HPDE6-E6E7 (cell line): Measurements from ENCODE around the gene SENP6.
"Not testable (repeated sequence)": the region's sequence is repeated elsewhere in the genome, so short reads cannot be mapped to it uniquely, and the experiment has no call there.

Experiments
- DNase-seq: peaks from one replicate; pipeline ENCODE4 v3.0.0; 2011; ENCODE audit warnings: missing footprints; ENCODE audit errors: extremely low spot score

SENP6 gene, protein sequence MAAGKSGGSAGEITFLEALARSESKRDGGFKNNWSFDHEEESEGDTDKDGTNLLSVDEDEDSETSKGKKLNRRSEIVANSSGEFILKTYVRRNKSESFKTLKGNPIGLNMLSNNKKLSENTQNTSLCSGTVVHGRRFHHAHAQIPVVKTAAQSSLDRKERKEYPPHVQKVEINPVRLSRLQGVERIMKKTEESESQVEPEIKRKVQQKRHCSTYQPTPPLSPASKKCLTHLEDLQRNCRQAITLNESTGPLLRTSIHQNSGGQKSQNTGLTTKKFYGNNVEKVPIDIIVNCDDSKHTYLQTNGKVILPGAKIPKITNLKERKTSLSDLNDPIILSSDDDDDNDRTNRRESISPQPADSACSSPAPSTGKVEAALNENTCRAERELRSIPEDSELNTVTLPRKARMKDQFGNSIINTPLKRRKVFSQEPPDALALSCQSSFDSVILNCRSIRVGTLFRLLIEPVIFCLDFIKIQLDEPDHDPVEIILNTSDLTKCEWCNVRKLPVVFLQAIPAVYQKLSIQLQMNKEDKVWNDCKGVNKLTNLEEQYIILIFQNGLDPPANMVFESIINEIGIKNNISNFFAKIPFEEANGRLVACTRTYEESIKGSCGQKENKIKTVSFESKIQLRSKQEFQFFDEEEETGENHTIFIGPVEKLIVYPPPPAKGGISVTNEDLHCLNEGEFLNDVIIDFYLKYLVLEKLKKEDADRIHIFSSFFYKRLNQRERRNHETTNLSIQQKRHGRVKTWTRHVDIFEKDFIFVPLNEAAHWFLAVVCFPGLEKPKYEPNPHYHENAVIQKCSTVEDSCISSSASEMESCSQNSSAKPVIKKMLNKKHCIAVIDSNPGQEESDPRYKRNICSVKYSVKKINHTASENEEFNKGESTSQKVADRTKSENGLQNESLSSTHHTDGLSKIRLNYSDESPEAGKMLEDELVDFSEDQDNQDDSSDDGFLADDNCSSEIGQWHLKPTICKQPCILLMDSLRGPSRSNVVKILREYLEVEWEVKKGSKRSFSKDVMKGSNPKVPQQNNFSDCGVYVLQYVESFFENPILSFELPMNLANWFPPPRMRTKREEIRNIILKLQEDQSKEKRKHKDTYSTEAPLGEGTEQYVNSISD

DNA sequence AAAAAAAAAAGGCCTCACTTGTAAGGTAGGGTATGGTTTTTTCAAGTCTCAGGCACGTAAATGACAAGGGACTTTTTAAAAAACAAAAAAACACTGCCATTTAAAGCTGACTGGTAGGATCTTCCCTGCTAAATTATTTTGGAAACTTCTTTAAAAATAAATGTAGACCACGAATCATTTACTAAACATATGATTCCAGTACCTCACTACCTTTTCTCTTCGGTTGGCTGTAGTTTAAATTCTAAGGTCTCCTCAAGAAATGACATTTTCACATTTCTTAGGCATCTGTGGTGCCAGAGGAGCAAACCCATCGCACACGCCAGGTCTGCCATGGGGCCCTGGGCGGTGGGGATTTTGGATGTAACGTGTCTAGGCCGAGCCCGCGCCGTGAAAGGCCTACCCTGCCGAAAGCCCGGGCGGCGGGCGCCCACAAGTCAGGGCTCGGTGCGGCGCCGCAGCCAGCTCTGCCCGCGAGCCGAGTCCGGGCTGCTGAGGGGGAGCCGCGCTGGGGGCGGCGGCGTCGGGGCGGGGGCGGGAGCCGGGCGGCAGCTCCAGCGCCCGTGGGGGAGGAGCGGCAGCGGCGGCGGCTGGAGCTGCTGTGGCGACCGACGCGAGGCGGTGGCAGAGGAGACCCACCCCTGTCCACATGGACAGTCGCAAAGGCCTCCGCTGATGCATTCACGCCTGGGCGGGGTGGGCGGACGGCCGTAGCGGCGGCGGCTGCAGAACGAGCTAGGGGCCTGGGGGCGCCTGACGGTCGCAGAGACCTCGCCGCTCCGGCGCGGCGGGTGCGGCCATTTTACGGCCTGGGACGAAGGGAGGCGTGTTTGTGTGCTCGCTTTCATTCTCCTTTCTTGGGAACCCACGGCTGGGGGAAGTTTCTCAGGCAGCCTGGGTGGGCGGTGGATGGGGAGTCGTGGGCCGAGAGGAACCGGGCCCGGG, at the start of gene SENP6:
TSS of gene SENP6 (plus strand) at position 577 of the 942 bp plus-strand sequence. CDS start 645 bp downstream, outside the sequence.
- DNase-seq, result peak; percentile 43

DNA sequence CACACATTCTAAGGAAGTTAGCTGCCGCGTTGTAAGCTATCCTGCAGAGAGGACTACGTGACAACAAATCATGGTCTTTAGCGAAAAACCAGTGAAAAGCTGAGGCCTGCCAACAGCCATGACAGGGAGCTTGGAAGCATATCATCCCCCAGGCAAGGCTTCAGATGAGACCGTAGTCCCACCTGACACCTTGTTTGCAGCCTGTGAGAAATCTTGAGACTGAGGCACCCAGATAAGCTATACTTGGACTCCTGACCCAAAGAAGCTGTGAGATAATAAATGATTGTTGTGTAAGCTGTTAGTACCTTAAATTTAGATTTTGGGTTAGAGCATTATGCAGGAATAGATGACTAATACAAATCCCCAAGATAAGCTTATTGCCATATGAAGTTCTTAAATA, 45.4 kb upstream of the SENP6 start:
- no peak for DNase-seq

DNA sequence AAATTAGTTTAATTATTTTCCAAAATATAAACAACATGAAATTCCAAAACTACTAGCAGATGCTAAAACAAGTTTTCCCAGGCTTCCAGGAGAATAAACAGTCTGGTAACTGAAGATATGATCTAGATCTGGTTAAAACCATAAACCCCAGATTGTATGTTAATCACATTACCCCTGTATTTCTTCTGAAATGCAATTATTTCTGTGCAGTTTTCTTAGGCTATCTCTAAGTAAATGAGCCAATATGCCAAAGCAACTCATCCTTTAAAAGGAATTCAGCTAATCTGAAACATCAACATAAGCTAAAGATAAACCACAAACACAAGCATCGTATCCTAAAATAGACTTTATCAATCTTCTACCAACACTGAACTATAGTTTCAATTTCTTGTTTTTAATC, 44.6 kb upstream of the SENP6 start:
- no peak for DNase-seq

DNA sequence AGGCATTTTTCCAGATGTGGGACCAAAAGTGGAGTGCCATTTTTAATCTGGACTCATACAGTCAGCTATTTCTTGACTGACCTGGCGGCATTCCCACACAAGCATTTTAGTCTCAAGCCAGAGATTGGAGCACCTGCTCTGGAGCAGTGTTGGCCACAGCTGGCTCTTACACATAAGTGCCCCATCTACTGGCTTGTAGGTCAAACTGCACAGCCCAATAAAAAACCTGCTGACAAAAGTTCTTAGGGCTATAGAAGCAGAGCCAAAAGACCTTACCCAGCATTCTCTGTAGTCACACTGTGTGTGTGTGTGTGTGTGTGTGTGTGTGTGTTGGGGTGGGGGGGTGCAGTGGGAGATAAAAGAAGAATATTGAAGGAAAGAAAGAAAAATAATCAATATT, 38.6 kb upstream of the SENP6 start:
- no peak for DNase-seq

DNA sequence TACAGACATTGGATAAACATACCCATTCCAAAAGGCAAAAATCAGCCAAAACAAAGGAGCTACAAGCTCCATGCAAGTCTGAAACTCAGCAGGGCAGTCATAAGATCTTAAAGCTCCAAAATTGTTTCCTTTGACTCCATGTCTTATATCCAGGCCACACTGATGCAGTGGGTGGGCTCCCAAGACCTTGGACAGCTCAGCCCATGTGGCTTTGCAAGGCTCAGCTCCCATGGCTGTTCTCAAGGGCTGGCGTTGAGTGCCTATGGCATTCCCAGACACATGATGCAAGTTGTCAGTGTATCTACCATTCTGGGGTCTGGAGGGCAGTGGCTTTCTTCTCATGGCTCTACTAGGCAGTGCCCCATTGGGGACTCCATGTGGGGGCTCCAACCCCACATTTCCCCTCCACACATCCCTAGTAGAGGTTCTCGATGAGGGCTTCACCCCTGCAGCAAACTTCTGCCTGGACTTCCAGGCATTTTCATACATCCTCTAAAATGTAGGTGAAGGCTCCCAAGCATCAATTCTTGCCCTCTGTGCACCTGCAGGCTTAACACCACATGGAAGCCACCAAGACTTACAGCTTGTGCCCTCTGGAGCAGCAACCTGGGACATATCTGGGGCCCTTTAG, 35.4 kb upstream of the SENP6 start:
- DNase-seq, result no peak

DNA sequence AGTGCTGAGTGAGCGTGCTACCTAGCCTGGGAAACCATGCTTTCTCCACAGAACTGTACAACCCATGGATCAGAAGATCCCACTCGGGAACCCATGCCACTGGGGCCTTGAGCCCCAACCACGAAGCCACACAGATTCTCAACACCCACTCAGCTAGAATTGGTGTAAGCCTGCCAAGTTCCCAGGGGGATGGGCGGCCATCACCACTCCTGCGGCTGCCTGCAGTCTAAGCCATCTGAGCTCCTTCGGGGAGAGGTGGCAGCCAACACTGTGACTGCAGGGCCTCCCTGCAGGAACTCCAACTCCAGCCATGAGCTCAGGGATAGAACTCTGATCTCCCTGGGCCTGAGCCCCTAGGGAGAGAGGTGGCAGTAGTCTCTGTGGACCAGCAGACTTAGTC, 33.6 kb upstream of the SENP6 start:
- DNase-seq, result no peak

DNA sequence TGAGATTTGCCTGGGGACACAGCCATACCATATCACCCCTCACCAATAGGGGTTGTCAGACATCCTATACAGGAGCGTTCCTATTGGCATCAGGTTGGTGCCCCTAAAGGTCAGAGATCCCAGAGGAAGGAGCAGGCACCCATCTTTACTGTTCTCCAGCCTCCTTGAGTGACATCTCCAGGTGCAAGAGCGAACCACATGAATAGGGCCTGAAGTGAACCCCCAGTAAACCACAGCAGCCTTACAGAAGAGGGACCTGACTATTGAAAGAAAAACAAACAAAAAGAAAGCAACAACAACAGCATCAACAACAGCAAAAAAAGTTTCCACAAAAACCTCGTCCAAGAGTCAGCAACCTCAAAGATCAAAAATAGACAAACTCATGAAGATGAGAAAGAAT, 32.7 kb upstream of the SENP6 start:
- no peak for DNase-seq

DNA sequence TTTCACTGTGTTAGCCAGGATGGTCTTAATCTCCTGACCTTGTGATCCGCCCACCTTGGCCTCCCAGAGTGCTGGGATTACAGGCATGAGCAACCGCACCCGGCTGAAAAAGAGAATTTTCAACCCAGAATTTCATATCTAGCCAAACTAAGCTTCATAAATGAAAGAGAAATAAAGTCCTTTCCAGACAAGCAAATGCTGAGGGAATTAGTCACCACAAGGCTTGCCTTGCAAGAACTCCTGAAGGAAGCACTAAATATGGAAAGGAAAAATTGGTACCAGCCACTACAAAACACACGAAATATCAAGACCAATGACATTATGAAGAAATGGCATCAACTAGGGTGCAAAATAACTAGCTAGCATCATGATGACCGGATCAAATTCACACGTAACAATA, 31.0 kb upstream of the SENP6 start:
- not testable (repeated sequence) for DNase-seq

DNA sequence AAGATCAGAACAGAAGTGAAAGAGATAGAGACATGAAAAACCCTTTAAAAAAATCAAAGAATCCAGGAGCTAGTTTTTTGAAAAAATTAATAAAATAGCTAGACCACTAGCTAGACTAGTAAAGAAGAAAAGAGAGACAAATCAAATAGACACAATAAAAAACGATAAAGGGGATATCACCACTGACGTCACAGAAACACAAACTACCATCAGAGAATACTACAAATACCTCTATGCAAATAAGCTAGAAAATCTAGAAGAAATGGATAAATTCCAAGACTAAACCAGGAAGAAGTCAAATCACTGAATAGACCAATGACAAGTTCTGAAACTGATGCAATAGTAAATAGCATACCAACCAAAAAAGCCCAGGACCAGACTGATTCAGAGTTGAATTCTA, 29.6 kb upstream of the SENP6 start:
- no peak for DNase-seq

DNA sequence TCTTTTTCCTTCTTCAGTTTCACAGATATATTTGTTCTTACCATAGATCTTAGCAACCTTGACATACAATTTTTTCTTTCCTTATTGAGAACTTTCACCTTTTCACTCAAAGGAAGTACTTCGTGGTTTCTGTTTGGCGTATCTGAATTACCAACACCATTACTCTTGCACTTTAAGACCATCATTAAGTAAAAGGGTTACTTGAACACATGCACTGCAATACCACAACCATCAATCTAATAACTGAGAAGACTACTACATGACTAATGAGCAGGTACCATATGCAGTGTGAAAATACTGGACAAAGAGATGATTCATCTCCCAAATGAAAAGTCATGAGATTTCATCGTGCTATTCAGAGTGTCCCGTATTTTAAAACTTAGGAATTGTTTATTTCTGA, 21.7 kb upstream of the SENP6 start:
- no peak for DNase-seq

DNA sequence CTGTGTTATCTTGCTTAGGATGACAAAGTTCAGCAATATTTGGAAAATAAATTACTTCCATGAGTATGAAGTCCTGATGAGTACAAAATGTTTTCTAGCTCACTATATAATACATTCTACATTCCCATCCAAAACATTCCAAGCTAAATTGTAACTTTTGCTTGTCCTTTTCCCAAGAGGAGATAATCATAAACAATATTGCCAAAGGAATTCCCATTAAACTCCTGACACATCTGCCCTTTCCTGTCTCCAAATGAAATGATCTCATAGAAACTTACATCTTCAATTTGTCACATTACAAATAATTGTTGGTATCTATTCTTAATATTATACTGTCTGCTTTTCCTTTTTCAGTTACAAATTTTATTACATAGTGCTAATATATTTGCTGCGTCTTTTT, 20.4 kb upstream of the SENP6 start:
- DNase-seq, result no peak

DNA sequence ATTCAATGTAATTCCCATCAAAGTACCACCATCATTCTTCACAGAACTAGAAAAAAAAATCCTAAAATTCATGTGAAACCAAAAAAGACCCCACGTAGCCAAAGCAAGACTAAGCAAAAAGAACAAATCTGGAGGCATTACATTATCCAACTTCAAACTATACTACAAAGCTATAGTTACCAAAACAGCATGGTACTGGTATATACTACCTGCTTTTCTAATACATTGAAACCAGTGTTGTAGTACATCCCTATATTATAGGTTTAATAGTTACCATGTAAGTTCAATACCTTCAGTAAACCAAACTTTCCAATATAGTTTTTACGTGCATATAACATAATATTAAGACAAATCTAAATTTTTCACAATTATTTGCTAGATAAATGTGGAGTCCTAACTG, 17.1 kb upstream of the SENP6 start:
- not testable (repeated sequence) for DNase-seq

DNA sequence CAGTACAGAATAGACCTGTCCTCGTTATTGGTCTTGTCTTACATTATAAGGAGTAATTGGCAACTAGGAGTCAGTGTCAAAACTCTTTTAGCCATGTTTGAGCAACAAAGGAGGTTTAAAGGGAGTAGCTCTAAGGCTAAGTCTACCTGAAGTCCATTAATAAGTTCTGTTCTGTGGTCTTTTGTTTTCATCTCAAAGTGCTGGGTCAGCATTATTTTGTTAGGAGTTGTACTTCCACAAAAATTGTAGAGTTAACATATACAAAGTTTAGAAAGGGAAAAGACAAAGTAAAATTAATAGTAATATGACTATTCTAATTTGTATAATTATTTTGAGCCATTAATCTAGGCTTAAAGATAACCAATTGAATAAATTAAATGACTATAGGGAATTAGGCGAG, 12.7 kb upstream of the SENP6 start:
- DNase-seq, result no peak

DNA sequence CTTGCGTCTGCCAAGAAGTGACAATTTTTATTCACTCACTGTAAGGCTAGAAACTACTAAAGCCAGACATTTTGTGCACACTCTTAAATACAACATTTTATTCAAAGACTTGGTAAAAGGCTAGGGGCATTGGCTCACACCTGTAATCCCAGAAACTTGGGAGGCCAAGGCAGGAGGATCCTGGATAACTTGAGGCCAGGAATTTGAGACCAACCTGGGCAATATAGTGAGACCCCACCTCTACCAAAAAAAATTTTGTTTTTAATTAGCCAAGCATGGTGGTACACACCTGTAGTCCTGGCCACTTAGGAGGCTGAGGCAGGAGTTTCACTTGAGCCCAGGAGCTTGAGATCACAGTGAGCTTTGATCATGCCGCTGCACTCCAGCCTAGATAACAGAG, 11.3 kb upstream of the SENP6 start:
- no peak for DNase-seq

DNA sequence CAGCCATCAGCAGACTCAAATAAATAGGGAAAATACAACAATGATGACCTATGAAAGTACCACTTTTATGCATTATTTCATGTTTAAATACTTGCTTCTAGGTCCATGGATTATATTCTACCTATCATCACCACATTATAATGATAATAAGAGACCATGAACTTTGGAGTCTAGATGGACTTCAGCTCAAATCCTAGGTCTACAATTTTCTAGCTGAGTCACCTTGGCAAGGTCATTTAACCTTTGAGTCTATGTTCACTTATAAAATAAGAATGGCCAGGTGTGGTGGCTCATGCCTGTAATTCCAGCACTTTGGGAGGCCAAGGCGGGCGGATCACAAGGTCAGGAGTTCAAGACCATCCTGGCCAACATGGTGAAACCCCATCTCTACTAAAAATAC, 5.3 kb upstream of the SENP6 start:
- not testable (repeated sequence) for DNase-seq

DNA sequence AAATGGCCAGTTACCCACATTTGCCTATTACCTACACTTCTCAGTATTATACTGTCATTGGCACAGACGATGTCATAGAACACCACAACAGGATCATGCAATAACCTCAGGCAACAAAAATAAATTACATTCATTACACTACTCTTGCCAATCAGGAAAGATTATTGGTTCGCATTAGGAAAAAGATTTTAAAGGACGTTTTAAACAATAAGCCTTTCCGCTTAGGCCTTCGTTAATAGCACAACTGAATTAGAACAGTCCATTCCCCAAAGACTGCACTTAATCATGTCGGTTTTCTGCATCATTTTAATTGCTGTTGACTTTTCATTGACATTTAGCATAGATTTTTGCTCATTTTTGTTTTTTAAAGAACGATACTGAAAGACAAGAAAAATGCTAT, 912 bp upstream of the SENP6 start:
- DNase-seq, result no peak

DNA sequence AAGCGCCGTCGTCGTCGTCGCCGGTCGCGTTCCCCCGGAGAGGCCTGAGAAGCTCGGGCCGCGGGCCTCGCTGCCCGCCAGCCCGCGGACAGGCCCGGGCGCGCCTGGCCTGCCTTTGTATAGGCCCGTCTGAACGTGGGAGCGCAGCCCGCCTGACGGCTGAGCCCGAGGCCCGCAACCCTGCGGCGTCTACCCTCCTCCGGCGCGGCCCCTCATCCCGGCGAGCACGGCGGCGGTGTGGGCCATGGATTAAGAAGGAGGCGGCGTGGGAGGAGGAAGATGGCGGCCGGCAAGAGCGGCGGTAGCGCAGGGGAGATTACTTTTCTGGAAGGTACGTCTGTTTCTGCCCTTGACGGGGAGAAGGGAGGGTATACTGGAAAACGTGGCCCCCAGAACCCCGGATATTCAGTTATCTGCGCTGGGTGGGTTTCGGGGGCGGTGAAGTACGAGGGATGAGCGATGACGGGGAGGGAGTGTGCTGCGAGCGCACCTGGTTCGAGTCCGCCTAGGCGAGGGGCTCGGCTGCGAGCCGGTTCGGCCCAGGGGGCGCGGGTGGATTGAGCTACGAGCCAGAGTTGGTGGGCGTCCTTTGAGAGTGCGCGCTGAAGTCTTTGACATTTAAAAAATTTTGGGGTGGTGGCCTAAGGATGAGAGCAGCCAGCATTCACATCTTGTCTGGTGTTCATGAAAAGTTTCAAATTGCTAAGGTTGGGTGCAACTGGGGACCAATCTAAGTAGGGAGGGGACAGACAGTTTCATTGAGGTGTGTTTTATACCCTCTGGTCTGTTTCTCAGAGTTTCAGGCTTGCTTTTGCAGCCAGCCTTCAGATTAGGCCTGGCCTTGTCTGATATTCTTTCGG, 796 bp downstream of the SENP6 start:
- peak; percentile 13 for DNase-seq

DNA sequence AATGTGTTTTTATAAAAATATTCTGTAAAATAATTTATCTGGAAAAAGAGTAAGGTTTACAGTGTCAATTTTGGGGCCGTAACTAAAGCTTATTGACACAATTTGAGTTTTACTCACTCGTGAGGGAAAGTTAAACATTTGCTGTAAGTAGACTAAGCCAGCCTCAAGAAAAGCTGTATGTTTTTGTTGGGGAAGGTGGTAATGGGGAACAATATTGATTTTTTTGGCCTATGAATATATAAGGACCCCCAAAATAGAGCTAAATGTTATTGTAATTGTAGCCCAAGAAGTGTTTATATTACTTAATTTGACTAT, 1.4 kb downstream of the SENP6 start:
- no peak for DNase-seq

DNA sequence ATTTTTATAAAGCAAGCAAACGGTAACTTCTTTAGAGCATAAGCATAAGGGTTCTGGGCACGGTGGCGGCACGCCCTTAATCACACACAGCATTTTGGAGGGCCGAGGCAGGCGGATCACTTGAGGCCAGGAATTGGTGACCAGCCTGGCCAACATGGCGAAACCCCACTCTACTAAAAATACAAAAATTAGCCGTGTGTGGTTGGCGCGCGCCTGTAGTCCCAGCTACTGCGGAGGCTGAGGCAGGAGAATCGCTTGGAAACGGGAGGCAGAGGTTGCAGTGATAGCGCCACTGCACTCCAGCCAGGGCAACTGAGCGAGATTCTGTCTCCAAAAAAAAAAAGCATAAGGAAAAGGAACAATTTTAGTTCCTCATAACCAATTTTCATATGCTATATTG, 2.6 kb downstream of the SENP6 start:
- DNase-seq, result no peak

DNA sequence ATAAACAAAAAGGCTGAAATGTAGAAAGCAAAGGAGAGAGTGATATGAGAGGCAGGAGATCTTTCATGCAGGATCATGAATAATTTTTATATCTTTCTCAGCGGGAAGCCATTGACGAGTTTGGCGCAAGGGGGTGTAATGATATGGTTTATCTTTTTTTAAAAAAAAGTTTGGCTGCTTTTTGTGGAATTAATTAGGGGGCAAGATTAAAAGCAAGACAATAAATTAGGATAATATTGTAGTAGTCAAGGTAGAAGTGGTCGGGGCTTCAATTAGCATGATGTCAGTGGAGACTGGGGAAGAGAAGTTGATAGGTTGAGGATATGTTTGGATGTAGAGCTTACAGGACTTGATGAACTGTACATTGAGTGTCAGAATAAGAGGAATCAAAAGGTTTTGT, 4.0 kb downstream of the SENP6 start:
- no peak for DNase-seq
